Eye (tissue), 1 donor: Measurements from ENCODE around the gene EI24.

ENCODE experiments used
- DNase-seq: peaks from one replicate; pipeline ENCODE4 v3.0.0-alpha.2; 2015

EI24 gene

DNA sequence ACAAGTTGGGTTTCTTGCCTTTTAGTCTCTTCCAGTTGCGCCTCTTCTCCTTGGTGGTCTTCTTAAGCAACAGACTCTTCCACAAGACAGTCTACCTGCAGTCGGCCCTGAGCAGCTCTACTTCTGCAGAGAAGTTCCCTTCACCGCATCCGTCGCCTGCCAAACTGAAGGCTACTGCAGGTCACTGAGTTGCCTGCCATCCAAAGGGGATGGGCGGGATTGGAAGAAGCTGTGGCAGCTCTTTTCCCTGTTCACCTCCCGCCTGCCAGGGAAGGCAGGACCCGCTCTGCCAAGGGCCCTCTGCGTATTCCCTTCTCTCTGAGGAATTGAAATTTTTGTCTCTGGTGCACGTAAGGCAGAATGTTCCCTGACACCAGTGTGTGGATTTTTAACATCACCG is 14.2 kb downstream of the EI24 start:
- no peak for DNase-seq

DNA sequence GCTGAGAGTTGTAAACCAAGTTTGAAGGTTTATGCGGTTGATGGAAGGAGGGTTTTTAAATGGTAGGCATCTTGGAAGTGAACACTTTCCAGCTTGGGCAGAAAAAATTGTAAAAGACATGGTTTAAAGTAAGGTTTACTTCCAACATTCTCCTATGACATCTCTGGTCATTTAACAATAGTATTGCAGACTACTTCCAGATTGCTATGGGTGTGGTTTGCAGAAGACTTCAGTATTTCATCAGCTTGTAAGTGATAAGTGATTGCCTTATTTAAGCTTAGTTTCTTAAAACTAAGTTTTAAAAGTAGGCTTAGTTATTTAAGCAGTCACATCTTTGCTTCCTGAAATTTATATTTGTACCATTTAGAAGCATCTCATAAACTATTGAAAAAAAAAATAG is 16.2 kb downstream of the EI24 start:
- no peak for DNase-seq

DNA sequence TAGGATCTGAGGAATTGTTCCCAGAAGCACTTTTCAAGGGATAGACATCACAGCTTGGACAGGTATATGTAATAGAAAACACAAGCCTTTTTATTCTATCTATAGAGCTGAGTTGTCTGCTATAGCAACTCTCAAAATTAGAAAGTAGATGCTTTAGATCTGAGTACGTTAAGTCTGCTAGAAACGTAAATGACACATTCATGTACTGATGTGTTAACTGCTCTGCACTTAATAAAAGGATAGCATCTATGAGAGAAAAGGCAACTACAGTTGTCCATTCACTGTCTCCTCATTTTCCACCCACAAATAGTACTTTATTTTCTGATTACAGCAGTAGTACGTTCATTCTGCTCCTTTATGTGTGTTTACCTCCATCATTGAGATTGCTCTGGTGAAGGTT is 17.3 kb downstream of the EI24 start:
- DNase-seq, result no peak

DNA sequence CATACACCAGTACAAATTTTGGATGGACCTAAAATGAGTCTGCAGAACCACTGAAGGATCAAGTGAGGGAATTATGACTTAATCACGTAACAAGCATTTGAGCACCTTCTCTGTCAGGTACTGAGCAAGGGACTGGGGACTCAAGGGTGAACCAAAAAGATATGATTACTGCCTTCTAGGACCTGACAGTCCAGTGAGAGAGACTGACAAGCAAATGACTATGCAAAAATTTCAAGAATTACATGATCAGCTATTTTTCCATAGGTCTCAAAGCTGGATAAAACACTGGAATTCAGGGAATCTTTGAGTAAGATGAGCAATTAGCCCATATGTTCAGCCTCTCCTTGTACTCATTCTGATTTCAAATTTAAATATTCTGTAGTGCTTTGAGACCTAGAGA is 18.2 kb downstream of the EI24 start:
- DNase-seq, result no peak

DNA sequence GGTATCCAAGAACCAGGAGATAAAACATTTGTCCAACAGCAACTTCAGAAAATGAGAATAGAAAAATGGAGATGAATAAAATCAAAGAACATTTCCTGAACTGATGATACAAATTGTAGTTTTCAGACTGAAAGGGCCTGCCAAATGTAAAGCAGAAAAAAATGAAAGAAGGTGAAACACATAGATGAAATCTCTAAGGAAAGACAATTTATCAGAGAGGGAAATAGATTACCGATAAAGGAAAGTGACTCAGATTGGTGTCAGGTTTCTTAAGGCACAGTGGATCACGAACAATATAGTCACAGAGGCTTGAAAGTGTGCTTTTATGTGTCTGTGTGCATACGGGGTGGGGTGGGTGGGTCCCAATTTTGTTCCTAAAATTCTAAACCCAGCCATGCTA is 19.2 kb downstream of the EI24 start:
- DNase-seq, result no peak

DNA sequence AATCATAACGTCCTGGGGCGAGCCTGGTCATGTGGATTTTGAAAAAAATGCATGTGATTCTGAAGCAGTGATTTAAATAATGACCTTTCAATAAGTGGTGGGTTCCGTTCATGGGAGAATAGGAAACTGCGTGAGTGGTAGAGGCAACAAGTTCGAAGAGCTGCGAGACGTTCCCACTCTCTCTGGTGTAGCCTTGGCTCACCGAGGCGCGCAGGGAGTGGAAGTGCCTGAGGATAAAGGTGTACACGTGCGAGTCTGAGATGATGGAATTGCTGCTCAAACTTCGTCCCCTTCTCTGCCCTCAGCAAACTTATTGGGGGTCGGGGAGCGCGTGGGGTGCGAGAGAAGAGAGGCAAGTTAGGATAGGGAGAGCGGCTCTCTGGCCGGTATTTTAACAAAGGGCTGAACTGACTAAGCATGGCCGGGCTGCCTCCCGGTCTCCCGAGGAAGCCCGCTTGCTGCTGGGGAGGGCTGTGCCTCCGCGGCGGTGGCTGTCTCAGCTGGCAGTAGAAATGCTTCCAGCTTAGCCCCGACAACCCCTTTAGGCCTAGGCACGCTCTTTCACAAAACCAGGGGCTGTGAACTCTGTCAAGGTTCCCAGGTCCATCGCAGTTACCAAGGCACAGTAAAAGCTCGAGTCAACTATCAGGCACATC is 22.5 kb downstream of the EI24 start:
- no peak for DNase-seq

DNA sequence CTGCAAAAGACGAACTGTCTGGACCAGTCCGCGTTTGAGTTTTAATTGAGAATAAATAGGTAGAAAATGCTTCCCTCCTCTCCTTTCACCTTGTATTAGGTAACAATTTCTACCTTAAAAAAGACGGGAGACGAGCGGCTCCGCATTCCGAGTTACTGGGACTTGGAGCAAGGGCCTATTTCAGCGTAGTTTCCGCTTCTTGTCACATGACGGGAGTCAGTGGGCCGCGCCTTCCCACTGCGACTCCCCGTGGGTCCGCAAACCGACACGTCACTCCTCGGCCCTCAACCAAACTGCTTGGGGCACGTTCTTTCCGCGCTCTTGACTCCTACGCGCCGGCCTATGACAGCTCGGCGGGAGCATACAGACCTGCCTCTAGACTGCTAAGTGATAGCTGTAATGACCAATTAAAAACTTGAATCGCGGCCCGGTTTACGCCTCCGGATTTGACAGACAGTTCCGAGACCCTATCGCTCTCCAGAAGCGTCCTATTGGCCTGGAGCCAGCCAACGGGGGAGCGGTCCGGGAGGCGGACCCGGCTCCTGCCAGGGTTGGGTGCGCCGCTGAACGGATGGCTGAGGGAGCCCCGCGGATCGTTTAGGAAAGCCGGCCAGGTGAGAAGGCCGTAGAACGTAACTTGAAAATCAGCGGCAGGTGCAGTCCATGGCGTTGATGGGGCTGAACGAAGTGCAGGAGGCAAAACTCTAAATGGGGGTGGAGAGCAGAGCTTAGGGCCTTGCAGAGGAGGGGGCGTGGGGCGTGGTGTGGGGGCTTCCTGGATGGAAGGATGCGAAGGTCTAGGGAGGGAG is 23.2 kb downstream of the EI24 start, which contains the start of gene STT3A:
Gene STT3A (plus strand): TSS at position 548 of the 809 bp plus-strand sequence. CDS start 3,064 bp downstream, outside the sequence.
- peak; percentile 100 for DNase-seq

DNA sequence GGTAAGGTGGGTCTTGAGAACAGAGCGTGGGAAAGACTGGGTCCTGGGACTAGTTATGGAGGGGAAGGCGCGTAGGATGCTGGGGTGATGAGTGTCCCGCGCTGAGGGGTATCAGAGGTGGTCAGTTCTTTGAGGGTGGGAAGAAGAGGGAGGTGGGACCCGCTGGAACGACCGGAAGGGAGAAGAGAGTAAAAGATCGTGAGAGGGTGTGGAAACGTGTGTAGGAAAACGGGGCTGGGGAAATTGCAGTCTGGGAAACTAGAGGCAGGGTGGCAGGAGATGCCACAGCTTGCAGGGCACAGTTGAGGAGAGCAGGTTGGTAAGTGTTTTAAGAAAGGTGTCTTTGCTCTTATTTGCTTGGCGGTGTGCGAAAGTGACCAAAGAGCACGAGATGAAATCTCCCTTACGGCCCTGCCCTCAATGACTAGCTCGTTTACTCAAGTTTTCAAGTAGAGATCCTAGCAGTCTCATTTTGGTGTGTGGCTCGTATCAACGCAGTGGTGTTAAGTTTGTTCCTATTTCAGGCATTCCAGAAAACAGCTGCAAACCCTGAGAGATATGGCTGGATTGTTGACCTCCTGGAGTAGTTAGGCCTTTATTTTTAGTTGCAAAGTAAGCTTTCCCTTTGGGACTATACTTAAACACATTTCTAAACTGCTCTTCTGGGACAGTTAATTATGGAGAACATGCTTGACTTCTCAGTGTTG is 24.0 kb downstream of the EI24 start:
- no peak for DNase-seq

DNA sequence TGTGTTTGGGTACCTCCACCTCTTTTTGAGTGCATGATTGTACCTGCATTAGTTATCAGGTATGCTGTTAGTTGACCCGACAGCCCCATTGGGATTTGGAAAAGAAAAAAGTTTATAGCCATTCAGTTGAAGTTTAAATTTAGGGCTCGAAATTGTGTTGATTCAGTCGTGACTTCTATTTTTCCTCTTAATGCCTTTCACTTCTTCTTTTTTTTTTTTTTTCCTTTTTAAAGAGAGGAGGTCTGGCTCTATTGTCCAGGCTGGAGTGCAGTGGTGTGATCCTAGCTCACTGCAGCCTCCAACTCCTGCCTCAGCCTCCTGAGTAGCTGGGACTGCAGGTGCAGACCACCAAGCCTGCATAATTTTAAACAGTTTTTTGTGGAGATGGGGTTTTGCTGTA is 25.7 kb downstream of the EI24 start:
- no peak for DNase-seq

DNA sequence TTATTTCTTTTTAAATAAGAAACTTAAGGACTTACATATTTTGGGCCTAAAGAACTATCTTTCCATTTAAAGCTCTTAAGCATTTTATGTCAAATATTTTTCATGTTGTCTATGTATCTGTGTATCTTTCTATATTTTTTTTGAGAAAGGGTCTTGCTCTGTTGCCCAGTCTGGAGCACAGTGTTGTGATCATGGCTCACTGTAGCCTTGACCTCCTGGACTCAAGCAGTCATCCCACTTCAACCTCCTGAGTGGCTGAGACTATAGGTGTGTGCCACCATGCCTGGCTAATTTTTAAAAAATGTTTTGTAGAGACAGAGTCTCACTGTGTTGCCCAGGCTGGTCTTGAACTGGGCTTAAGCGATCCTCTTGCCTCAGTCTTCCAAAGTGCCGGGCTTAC is 31.4 kb downstream of the EI24 start:
- no peak for DNase-seq

DNA sequence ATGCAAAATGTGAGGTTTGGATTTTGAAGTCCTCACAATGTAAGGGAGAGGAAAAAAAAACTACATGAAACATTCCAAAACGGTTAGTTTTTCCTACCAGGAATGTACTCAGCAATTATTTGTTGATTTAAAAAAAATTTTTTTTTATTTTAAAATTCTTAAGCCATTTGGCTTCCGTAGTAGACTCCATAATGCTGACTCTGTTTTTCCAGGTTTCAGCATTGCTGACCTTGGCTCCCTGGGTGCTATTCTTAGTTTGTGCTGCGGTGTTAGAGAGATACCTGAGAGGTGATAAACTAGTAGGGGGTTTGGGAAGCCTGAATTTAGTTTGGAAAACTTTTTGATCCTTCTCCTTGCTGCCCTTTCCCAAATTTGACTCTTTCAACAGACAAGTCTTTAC is 33.9 kb downstream of the EI24 start:
- DNase-seq, result no peak

DNA sequence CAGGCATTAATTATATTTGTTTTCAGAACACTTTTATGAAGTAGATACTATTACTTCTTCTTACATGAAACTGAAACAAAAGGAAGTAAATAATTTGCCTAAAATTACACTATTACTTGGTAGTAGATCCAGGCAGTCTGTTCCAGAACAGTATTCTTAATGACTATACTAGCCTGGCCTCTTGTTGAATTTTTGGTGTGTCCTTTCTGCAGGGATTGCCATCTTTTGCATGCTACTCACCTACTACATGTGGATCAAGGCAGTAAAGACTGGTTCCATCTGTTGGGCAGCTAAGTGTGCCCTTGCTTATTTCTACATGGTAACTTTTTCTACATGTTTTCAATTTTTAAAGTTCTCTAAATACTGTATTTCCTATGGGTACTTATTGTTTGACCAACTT is 36.1 kb downstream of the EI24 start:
- no peak for DNase-seq

DNA sequence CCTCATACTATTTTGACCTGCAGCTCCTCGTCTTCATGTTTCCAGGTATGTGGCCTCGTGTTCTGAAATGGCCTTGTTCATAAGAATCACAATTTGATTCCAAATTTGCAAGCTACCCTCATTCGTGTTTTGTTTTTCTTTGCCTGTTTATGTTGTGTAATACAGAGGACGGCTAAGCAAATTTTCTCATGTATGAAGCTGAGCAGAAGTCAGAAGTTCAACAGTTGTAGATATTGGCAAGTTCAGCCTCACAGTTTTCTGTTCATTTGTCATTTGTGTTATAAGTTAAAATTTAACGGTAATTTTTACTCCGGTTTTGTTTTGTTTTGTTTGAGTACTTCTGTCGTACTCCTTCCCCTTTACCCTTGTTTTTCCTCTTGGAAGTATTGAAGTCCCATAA is 40.3 kb downstream of the EI24 start:
- no peak for DNase-seq

DNA sequence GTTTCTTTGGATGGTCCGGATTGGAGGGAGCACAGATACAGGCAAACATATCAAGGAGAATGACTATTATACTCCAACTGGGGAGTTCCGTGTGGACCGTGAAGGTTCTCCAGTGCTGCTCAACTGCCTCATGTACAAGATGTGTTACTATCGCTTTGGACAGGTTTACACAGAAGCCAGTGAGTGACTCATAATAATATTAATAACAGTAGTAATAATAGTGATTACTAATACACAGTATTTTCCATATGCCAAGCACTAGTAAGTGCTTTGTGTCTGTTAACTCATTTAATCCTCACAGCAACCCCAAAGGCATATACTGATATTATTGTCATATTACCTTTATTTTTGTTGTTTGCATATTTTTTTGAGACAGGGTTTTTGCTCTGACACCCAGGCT is 49.1 kb downstream of the EI24 start:
- no peak for DNase-seq

DNA sequence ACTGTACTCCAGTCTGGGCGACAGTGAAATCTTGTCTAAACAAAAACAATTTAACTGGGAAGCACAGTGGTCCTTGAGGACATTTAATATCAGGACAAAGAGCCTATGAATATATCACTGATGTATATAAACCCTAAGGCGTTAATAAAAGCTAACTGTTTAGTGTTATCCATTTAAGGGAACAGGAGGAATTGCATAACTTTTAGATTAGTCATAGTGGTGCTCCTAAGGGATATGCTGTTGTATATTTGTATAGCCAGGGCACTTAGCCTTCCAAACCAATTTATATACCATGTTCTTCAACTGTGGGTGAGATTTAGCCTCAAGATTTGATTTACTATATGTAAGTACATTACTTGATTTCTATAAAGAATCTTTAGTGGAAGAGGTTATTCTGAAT is 52.7 kb downstream of the EI24 start:
- DNase-seq, result no peak

DNA sequence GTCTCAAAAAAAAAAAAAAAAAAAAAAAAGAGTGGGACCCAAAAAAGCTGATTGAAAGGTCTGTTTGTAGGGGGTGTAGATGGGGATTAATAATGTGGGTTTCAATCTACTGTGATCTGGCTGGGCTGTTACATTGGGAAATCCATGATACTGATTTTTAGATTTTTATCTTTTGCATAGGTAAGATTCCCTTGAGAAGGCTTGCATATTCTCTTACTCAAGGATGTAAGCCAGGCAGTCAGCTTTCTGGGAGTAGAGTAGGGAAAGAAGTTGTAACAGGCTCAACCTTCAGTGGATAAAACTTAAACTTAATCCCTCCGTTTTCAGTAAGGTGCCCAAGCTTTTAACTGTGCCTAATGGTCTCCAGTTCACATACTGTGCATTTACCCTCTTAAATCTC is 53.8 kb downstream of the EI24 start:
- no peak for DNase-seq

DNA sequence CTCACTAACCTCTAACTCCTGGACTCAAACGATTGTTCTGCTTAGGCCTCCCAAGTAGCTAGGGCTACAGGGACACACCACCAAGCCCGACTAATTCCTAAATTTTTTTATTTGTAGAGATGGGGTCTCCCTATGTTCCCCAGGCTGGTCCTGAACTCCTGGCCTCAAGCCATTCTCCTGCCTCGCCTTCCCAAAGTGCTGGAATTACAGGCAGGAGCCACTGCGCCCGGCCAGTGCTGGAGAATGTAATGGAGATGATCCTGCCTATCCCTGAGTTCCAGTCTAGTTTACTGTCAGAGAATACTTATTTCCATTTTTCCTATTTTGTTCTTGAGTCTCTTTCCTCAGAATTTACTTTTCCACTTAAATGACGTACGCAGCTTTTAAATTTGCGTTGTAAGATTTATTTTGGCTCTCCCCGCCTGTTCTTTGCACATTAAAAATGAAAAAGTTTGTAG is 55.5 kb downstream of the EI24 start, which contains the start of gene CHEK1:
Gene CHEK1 (plus strand): TSS at position 408 of the 458 bp plus-strand sequence. CDS start 1,606 bp downstream, outside the sequence.
- no peak for DNase-seq

DNA sequence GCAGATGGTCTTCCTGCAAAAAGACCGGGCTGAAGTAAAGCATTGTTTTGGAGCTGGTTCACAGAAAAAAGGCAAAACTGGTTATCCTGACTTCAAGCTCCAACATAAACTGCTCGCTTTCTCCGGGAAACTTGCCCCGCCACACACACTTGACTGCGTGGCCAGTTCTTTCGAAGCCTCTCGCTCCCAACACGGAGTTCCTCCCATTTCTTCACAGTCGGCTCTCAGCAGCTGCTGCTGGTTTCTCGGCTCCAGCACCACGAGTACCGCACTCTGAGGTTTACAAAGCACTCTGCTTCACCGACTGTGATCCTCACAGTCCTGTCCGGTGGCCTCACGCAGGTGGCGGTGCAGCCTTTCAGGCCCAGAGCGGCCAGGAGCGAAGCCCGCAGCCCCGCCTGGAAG is 56.0 kb downstream of the EI24 start:
- no peak for DNase-seq

DNA sequence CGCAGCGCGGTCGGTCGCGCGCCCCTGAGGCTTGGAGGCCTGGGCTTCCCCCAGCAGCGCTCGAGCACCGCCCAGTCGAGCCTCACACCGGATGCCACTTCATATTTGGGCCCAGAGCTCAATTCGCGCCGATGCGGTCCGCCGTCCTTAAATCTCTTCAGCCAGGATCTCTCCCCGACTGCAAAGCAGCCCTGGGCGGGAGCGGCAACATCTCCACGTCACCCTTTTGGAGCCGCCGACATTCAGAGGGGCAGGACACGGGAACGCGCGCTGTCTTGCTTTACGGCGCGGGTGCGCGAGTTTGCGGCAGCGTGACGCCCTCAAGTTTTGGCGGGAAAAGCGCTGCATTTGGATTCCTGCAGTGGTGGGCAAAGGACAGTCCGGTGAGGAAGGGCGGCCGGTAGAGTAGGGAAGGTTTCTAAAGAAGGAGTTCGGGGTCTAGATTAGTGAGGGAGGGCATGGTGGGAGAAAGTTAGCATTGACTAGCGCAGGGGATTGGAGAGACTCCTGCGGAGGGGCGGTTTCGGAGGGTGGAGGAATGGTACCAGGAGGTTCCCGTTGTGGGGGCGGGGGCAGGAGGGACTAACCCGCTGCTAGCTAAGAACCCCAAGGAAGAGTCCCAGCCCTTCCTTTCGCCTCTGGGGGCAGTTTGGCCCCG is 56.5 kb downstream of the EI24 start:
- DNase-seq, result peak; percentile 99

DNA sequence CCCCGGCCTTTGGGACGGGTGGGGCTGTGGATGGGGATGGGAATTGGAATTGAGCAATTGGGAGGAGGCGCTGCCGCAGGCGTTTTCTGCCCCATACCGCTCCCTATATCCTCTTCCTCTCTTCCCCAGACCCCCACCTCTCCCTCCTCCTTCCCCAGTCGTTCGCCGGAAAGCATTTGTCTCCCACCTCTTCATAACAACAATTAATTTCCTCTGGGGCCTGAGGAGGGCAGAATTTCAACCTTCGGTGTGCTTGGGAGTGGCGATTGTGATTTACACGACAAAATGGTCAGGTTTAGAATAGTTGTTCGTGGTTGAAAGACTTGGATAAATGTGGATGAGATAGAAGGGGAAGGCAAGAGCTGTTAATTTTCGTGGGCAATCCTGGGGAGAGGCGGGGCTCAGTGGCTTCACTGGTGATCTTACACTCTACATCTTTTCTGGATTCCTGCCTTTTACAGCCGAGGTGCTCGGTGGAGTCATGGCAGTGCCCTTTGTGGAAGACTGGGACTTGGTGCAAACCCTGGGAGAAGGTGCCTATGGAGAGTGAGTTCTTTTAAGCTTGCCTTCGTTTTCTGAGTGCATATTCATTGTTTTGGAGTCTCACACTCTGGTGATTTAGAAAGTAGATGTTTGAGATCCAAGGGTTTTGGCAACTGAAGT is 57.1 kb downstream of the EI24 start:
- peak; percentile 87 for DNase-seq

DNA sequence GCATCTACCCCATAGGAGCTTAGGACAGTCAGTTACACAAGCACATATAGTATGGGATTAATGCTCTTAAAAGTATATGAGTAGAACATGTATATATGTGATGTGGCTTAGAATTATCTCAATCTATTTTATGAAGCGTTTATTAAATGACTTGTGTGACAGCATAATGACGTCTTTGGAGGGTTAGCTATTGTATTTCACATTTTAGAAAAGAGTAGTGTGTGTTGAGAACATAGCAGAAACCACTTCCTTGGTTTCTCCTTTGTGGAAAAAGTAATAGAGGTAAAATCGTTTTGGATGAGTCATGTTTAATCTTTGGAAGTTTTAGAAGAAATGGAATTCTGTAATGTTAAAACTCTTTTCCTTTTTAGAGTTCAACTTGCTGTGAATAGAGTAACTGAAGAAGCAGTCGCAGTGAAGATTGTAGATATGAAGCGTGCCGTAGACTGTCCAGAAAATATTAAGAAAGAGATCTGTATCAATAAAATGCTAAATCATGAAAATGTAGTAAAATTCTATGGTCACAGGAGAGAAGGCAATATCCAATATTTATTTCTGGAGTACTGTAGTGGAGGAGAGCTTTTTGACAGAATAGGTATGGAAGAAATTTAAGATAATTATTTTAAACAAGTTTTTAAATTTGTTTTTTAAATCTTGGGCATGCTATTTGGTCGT is 58.1 kb downstream of the EI24 start:
- no peak for DNase-seq
